ENCODE results near the gene CAP1. TPM values are rescaled to one million over a fixed set of nuclear protein-coding genes. Genes with fewer than 3 reads are reported as not detected.
"Not testable (repeated sequence)": the region's sequence is repeated elsewhere in the genome, so short reads cannot be mapped to it uniquely, and the experiment has no call there.

The CAP1 gene
- total RNA-seq, 1 experiment from 2014 or later = 354 TPM

- Histone ChIP-seq H3K9me2 (ENCODE audit: insufficient read depth) (no peaks in the 10 kb centered on the region), H3K4me3 (no peak overlapping the region), H3K4me1 (replicated peaks; ENCODE audit: insufficient read depth) (no peaks in the 10 kb centered on the region), H3K27ac (no peak overlapping the region), H3K36me3 (ENCODE audit: low read depth) (peaks cover 39% of the 10 kb centered on the region), H3F3A (ENCODE audit: insufficient read depth, low read depth) (peaks cover 44% of the 10 kb centered on the region), H3K27me3 (ENCODE audit: insufficient read depth, low read depth) (no peaks in the 10 kb centered on the region), H3K79me2 (ENCODE audit: low read depth) (peaks cover 11% of the 10 kb centered on the region; the same call in 1 of the 2 replicates), H3K9me3 (ENCODE audit: insufficient read depth, low read depth) (no peaks in the 10 kb centered on the region), H2AFZ (no peak overlapping the region), H4K20me1 (ENCODE audit: insufficient read depth) (no peaks in the 10 kb centered on the region), H3K4me2 (no peak overlapping the region)
- CTCF ChIA-PET = no interaction called here
- no peak for DNase-seq
- intact Hi-C loops (cut with micrococcal nuclease; ENCODE audit: unreplicated experiment) = no loop called here
- TF ChIP-seq EZH2 (IDR thresholded peaks at IDR 0.05; ENCODE audit: low read depth) (no peak), CTCF (conservative IDR thresholded peaks at IDR 0.05) (no peak)
- no TSS peak for BruUV-seq (replicated peaks)
- POLR2A ChIA-PET (ENCODE audit: unreplicated experiment) = no interaction called here
These were observed 41.3 kb downstream of the CAP1 start for GRCh38 chr1:40081871-40082270.

GRCh38 chr1:40084750-40085149 lies 44.2 kb downstream of the CAP1 start:
- not testable (repeated sequence) for BruUV-seq (replicated peaks); H3K4me1 ChIP-seq (replicated peaks; ENCODE audit: insufficient read depth); H3K27ac ChIP-seq; H3K4me3 ChIP-seq; H4K20me1 ChIP-seq (ENCODE audit: insufficient read depth); H3K27me3 ChIP-seq (ENCODE audit: insufficient read depth, low read depth); H3K4me2 ChIP-seq; H3K9me2 ChIP-seq (ENCODE audit: insufficient read depth); H2AFZ ChIP-seq; H3K9me3 ChIP-seq (ENCODE audit: insufficient read depth, low read depth)
- Histone ChIP-seq H3K36me3 (ENCODE audit: low read depth) (peaks cover 51% of the 10 kb centered on the region), H3K79me2 (ENCODE audit: low read depth) (peaks cover 13% of the 10 kb centered on the region; the same call in 1 of the 2 replicates), H3F3A (ENCODE audit: insufficient read depth, low read depth) (peaks cover 43% of the 10 kb centered on the region)
- POLR2A ChIA-PET (ENCODE audit: unreplicated experiment) = interaction anchor here (0.6 kb wide), 1 partner anchor 260 kb away, joined by 3 read pairs; no protein-coding TSS in a partner anchor
- intact Hi-C loops (cut with micrococcal nuclease; ENCODE audit: unreplicated experiment) = loop anchor here (1.0 to 2.0 kb wide), 5 partner anchors 56 to 254 kb away; partner anchors contain the start of gene ZMPSTE24
- peak; percentile 85 for TF ChIP-seq CTCF (conservative IDR thresholded peaks at IDR 0.05)
- CTCF ChIA-PET = interaction anchor here (0.8 to 2.3 kb wide), 3 partner anchors 23 to 251 kb away, joined by 3 to 8 read pairs (median 3); no protein-coding TSS in a partner anchor
- peak; percentile 67 to 85 for DNase-seq

GRCh38 chr1:40090652-40091355 lies 50.3 kb downstream of the CAP1 start:
- no peaks in the 10 kb centered on the region for H4K20me1 ChIP-seq (ENCODE audit: insufficient read depth)
- ChIA-PET CTCF (interaction anchor here (0.5 kb wide), 1 partner anchor 41 kb away, joined by 4 read pairs; no protein-coding TSS in a partner anchor), POLR2A (ENCODE audit: unreplicated experiment) (interaction anchor here (0.6 kb wide), 2 partner anchors 53 to 485 kb away, joined by 3 to 32 read pairs; no protein-coding TSS in a partner anchor)
- intact Hi-C loops (cut with micrococcal nuclease; ENCODE audit: unreplicated experiment) = no loop called here
- H3K36me3 ChIP-seq (ENCODE audit: low read depth) = peaks cover 57% of the 10 kb centered on the region
- H2AFZ ChIP-seq = no peak overlapping the region
- no peak for DNase-seq
- H3K4me2 ChIP-seq = no peak overlapping the region
- H3F3A ChIP-seq (ENCODE audit: insufficient read depth, low read depth) = peaks cover 55% of the 10 kb centered on the region
- H3K9me3 ChIP-seq (ENCODE audit: insufficient read depth, low read depth) = no peaks in the 10 kb centered on the region
- no peaks in the 10 kb centered on the region for H3K27me3 ChIP-seq (ENCODE audit: insufficient read depth, low read depth)
- peak overlapping the region; percentile 35; the same call in 1 of the 2 replicates for H3K27ac ChIP-seq
- no peaks in the 10 kb centered on the region for H3K9me2 ChIP-seq (ENCODE audit: insufficient read depth)
- peaks cover 39% of the 10 kb centered on the region for H3K4me1 ChIP-seq (replicated peaks; ENCODE audit: insufficient read depth)
- H3K4me3 ChIP-seq = no peak overlapping the region
- no peak for TF ChIP-seq CTCF (conservative IDR thresholded peaks at IDR 0.05)
- no peak for TF ChIP-seq EZH2 (IDR thresholded peaks at IDR 0.05; ENCODE audit: low read depth)
- no TSS peak for BruUV-seq (replicated peaks)
- H3K79me2 ChIP-seq (ENCODE audit: low read depth) = peaks cover 61% of the 10 kb centered on the region
